ENCODE data around the gene GABRP.

GABRP gene

DNA sequence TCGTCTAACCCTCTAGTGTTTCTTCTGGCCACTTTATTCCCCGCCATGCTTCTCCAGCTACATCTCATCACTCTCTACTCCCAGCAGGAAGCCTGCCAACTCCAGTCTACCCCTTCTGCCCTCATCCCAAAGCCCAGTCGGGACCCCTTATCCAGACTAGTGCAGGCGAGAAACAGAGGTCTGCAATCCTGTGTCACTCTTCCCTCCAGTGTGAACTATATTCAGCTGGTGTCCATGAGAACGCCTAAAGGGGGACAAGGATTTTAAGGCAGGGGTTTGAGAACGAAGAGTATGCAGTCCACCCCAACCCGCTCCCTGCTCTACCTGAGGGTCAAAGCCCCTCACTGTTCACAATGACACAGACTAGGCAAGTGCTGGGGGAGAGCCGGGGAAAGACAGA lies 41.7 kb upstream of the GABRP start:
- H3K4me3 ChIP-seq (ENCODE audit: low read length): no peak overlapping the region
- DNase-seq (ENCODE audit: low read depth): no peak
- TF ChIP-seq, protein P1, sequence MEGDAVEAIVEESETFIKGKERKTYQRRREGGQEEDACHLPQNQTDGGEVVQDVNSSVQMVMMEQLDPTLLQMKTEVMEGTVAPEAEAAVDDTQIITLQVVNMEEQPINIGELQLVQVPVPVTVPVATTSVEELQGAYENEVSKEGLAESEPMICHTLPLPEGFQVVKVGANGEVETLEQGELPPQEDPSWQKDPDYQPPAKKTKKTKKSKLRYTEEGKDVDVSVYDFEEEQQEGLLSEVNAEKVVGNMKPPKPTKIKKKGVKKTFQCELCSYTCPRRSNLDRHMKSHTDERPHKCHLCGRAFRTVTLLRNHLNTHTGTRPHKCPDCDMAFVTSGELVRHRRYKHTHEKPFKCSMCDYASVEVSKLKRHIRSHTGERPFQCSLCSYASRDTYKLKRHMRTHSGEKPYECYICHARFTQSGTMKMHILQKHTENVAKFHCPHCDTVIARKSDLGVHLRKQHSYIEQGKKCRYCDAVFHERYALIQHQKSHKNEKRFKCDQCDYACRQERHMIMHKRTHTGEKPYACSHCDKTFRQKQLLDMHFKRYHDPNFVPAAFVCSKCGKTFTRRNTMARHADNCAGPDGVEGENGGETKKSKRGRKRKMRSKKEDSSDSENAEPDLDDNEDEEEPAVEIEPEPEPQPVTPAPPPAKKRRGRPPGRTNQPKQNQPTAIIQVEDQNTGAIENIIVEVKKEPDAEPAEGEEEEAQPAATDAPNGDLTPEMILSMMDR (conservative IDR thresholded peaks at IDR 0.05; ENCODE audit: low read depth, low read length): no peak

DNA sequence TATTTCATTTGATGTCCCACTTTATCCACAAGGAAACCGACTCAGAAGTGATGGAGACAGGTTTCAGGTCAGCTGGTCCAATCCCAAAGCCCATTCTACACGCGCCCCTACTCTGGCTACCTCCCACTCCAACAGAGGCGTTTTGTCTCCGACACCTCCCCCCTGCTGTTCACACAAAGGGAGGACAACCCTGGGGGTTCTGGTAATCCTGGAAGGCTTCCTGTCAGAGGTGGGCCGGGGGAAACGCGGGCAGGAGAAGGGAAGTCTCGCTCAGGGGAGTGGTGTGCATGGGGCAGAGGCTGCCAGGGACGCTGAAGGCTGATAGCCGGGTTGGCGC lies 39.7 kb upstream of the GABRP start:
- TF ChIP-seq, protein P1 (conservative IDR thresholded peaks at IDR 0.05; ENCODE audit: low read depth, low read length): no peak
- H3K4me3 ChIP-seq (ENCODE audit: low read length): no peak overlapping the region
- DNase-seq (ENCODE audit: low read depth): no peak

DNA sequence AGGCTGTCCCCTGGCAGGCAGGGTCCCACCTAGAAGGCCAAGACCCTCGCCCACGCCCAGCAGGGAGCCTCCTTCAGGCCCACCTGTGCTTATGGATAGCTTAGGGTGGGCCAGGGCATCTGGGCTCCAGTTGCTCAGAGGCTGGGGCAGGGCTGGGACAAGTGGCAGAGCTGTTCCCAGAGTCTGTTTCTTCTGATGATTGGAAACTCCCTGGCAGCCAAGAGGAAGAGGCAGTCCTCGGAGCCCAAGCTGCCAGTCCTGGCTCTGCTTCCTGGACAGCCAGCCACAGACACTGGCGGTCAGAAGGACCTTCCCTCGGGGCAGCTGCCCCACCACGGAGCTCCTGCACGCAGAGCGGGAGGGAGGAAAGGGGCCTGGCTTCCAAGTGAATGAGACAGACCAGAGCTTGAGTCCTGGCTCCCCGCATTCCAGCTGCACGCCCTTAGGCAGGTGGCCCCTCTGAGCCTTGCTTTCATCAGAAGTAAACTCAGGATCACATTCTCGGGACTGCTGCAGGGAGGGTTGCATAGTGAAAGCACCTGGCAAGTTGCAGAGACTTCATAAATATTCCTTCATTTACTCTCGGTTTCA lies 37.9 kb upstream of the GABRP start:
- H3K4me3 ChIP-seq (ENCODE audit: low read length): no peak overlapping the region
- TF ChIP-seq, protein P1 (conservative IDR thresholded peaks at IDR 0.05; ENCODE audit: low read depth, low read length): no peak
- DNase-seq (ENCODE audit: low read depth): no peak

DNA sequence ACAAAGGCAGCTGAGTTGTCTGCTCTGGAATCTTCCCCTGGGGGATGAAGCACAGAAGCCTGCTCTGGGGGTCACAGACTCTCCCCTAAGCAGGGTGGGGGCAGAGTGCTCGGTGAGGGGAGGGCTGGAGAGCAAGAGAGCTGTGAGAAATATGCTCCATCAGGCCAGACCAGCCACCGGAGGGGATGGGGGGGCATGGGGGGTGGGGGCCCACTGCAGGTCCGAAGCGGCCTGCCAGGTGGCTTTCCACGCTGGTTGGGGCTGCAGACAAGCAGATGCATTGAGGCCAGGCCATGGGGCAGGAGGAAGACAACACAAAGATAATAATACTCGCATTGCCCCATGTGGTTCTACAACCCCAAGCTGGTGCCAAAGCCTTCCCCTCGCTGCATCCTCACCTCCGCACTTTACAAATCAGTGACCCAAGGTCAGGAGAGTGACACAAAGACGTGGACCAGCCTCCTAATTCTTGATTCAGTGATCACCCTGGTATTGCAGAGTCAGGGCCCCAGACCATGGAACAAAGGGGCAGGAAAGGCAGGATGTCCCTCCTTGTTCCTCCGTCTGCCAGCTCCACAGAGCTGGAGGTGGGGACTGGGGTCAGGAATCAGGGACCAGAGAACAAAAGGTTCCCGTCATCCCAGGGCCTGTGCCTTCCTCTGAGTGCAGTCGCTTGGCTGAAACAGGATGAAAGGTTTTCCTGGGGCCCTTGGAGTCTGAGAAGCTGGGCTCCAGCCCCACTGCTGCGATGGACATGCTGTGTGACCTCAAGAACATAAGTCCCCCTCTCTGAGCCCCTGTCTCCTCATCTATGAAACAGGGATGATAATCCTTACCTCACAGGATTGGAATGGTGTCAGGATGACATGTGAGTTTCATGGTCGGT lies 37.2 kb upstream of the GABRP start:
- no peak for DNase-seq (ENCODE audit: low read depth)
- TF ChIP-seq, protein P1 (conservative IDR thresholded peaks at IDR 0.05; ENCODE audit: low read depth, low read length): no peak
- no peak overlapping the region for H3K4me3 ChIP-seq (ENCODE audit: low read length)

DNA sequence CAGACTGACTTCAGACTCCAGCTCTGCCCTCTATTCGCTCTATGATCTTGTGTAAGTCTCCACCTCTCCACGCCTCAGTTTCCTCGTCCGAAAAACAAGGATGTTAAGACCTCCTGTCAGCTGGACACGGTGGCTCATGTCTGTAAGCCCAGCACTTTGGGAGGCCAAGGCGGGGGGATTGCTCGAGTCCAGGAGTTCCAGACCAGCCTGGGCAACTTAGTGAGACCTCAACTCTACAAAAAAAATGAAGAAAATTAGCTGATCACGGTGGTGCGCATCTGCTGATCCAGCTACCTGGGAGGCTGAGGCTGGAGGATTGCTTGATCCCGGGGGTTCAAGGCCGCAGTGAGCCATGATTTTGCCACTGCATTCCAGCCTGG lies 36.6 kb upstream of the GABRP start:
- TF ChIP-seq, protein P1 (conservative IDR thresholded peaks at IDR 0.05; ENCODE audit: low read depth, low read length): no peak
- no peak for DNase-seq (ENCODE audit: low read depth)
- H3K4me3 ChIP-seq (ENCODE audit: low read length): no peak overlapping the region

DNA sequence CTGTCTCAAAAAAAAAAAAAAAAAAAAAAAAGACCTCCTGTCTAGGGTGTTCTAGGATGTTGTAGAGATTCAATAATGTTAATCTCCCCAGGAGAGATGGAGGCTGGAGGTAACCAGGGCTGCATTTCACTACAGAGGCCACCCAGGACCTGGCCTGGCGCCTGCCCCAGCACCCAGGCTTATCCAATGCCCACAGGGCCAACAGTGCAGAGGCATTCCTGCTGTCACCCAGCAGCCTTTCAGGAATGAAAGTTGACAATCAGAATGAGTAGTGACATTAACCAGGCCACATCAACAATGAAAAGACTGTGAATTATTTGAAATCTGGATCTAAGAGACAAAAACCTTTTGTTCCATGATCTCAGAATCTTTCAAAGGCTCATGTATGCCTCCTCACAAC lies 36.2 kb upstream of the GABRP start:
- TF ChIP-seq, protein P1 (conservative IDR thresholded peaks at IDR 0.05; ENCODE audit: low read depth, low read length): no peak
- no peak for DNase-seq (ENCODE audit: low read depth)
- H3K4me3 ChIP-seq (ENCODE audit: low read length): no peak overlapping the region

DNA sequence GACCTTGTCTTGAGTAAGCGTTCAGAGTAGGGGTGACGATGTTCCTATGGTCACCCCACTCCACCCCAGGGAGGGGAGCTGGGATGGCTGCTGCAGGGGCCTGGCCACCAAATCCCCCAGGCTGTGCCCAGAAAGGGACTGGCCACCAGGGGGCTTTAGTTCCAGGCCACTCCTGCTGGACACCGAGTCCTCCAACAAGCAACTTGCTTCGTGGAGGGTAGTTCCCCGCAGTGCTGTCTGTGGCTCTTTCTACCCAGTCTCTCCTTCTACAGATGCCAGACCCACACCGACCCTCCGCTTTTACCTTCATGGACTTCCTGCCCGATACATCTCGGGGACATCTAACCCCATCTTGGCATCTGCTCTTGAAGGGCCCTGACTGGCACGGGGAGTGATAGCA lies 35.7 kb upstream of the GABRP start:
- no peak overlapping the region for H3K4me3 ChIP-seq (ENCODE audit: low read length)
- TF ChIP-seq, protein P1 (conservative IDR thresholded peaks at IDR 0.05; ENCODE audit: low read depth, low read length): peak; percentile 61

More for the DNA sequence above, 35.7 kb upstream of the GABRP start:
- DNase-seq (ENCODE audit: low read depth): no peak
